PC-3 (cell line): ENCODE results near the gene DOLK. TPM values are rescaled to one million over a fixed set of nuclear protein-coding genes. Genes with fewer than 3 reads are reported as not detected.

Experiments
- ATAC-seq: fragments of 200-7000 bp; cut with Tn5 transposase; 2 replicates; pipeline ENCODE4 v1.9.1; 2020; ENCODE audit warnings: mild to moderate bottlenecking, moderate library complexity
- BruUV-seq: library from RNA; stranded (reverse); fragments of 400-500 nt; replicated peaks from 2 replicates; lab custom pipeline; 2021; lab: Mats Ljungman, UMichigan
- CTCF ChIA-PET: fragments of 300-600 bp; sonication (Branson Sonifier 250); formaldehyde crosslinking; loops from one replicate; lab custom pipeline; 2022; ENCODE audit warnings: antibody characterized with exemption; lab: Charles Lee
- POLR2A ChIA-PET: fragments of 300-600 bp; sonication (Branson Sonifier 250); formaldehyde crosslinking; loops from one replicate; lab custom pipeline; 2022; ENCODE audit warnings: antibody characterized with exemption; ENCODE audit not compliant: unreplicated experiment; lab: Charles Lee
- DNase-seq: peaks from one replicate; pipeline ENCODE4 v3.0.0-alpha.2; 2015
- H2AFZ ChIP-seq: fragments of 300-600 bp; sonication (generic); 2 replicates; pipeline ENCODE4 v1.6.0; 2016; ENCODE audit warnings: antibody characterized with exemption, low read length
- H3F3A ChIP-seq: fragments of 300-600 bp; sonication (generic); one replicate; pipeline ENCODE4 v1.6.0; 2017; ENCODE audit warnings: antibody characterized with exemption, low read length, control low read depth, mild to moderate bottlenecking; ENCODE audit not compliant: unreplicated experiment
- H3K27ac ChIP-seq: fragments of 300-600 bp; sonication (generic); 2 replicates; pipeline ENCODE4 v1.5.1; 2016; ENCODE audit warnings: mild to moderate bottlenecking, low read length
- H3K27me3 ChIP-seq: fragments of 300-600 bp; sonication (generic); 2 replicates; pipeline ENCODE4 v1.6.1; 2016; ENCODE audit warnings: low read length, mixed read lengths
- H3K36me3 ChIP-seq: fragments of 300-600 bp; sonication (generic); 2 replicates; pipeline ENCODE4 v1.6.1; 2016; ENCODE audit warnings: low read depth, mixed run types, low read length, mixed read lengths
- H3K4me1 ChIP-seq: fragments of 300-600 bp; sonication (generic); 2 replicates; pipeline ENCODE4 v1.5.1; 2016; ENCODE audit warnings: low read length; ENCODE audit not compliant: insufficient read depth
- H3K4me2 ChIP-seq: fragments of 300-600 bp; sonication (generic); 2 replicates; pipeline ENCODE4 v1.6.0; 2016; ENCODE audit warnings: low read length
- H3K4me3 ChIP-seq: fragments of 300-600 bp; sonication (generic); 2 replicates; pipeline ENCODE4 v1.5.1; 2016; ENCODE audit warnings: mild to moderate bottlenecking, low read length, mixed read lengths
- H3K79me2 ChIP-seq: fragments of 300-600 bp; sonication (generic); 2 replicates; pipeline ENCODE4 v1.6.1; 2017; ENCODE audit warnings: low read length, mixed read lengths
- H3K9ac ChIP-seq: fragments of 300-600 bp; sonication (generic); 2 replicates; pipeline ENCODE4 v1.6.0; 2016; ENCODE audit warnings: mild to moderate bottlenecking, low read length
- H3K9me2 ChIP-seq: fragments of 300-600 bp; sonication (generic); replicated peaks from 2 replicates; pipeline ENCODE4 v1.6.1; 2016; ENCODE audit warnings: mixed run types, low read length, mixed read lengths
- H3K9me3 ChIP-seq: fragments of 300-600 bp; sonication (generic); 2 replicates; pipeline ENCODE4 v1.6.1; 2016; ENCODE audit warnings: low read length, mixed read lengths
- H4K20me1 ChIP-seq: fragments of 300-600 bp; sonication (generic); 2 replicates; pipeline ENCODE4 v1.6.1; 2016; ENCODE audit warnings: low read length, mixed read lengths
- EZH2 ChIP-seq: fragments of 300-600 bp; sonication (generic); IDR thresholded peaks from one replicate; pipeline ENCODE4 v1.6.1; 2017; ENCODE audit warnings: antibody characterized with exemption, mild to moderate bottlenecking, low read length; ENCODE audit not compliant: unreplicated experiment
- EZH2phosphoT487 ChIP-seq: fragments of 300-600 bp; sonication (generic); IDR thresholded peaks from 2 replicates; pipeline ENCODE4 v1.6.1; 2018; ENCODE audit warnings: mild to moderate bottlenecking, antibody characterized with exemption, low read length, borderline replicate concordance
- intact Hi-C: fragments of 100-400 bp; cut with micrococcal nuclease; formaldehyde crosslinking; loops from 2 replicates; pipeline ENCODE4 v1.9.0; 2023
- total RNA-seq: library from RNA; depleted of rRNA; stranded (reverse); fragments of >200 nt; gene quantifications from 2 replicates; pipeline ENCODE4 v1.2.3, GENCODE V29; 2014
- TF ChIP-seq, protein P1 (sequence below): fragments of 300-600 bp; sonication (generic); conservative IDR thresholded peaks from 2 replicates; pipeline ENCODE4 v1.5.1; 2017; ENCODE audit warnings: antibody characterized with exemption, low read depth, mild to moderate bottlenecking, low read length

Gene DOLK
- total RNA-seq, 1 experiment from 2014 or later: 17.9 TPM

DNA sequence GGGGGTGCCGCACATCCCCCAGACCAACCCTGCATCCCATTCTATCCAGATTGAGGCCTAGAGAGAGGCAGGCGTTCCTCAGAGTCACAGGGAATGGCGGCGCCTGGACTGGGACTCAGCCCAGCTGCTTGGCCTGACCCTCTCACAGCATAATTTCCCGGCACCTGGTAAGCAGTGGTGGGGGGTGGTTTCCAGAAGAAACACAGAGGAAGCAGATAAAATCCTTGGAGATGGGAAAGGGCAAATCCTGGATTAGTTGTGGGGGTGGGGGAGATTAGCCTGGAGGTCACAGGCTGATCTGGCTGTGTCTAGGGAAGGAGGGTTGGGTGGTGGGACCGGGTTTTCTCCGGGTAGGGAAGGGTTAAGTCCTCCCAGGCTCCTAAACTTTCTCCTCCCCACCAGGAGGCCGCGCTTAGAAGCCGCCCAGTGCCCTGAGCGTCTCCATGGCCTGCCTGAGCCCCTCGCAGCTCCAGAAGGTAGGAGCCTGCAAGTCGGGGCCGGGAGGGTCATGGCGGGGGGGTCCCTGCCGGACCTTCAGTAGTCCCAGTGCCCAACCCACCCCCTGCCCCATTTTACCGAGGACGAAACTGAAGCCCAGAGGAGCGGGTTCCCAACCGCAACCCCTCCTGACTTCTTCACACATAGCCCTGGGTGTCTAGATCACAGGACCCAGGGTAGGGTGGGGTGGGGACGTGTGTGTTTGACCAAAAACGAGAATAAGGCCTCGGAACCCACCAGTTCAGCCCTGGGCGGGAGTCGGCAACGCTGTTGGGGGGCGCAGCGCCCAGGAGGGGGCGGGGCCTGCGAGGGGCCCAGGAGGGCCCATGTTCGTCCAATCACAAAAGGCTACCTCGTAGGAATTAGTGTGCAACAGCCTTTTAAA lies 25.3 kb downstream of the DOLK start:
- no peaks in the 10 kb centered on the region for H3K9me3 ChIP-seq
- no peak overlapping the region for H3K9ac ChIP-seq
- intact Hi-C loops: no loop called here
- no peak overlapping the region for H3K4me3 ChIP-seq
- DNase-seq (no peak), ATAC-seq (no peak)
- peaks cover 15% of the 10 kb centered on the region for H3K36me3 ChIP-seq
- no peaks in the 10 kb centered on the region for H3F3A ChIP-seq
- H3K79me2 ChIP-seq: 0 out of 2 replicates have a peak, but pooled peaks cover 4% of the 10 kb centered on the region
- peaks cover 10% of the 10 kb centered on the region for H3K4me1 ChIP-seq
- POLR2A ChIA-PET: no interaction called here
- no peaks in the 10 kb centered on the region for H4K20me1 ChIP-seq
- no peaks in the 10 kb centered on the region for H3K27me3 ChIP-seq
- CTCF ChIA-PET: no interaction called here
- no peak overlapping the region for H3K4me2 ChIP-seq
- no peak overlapping the region for H3K27ac ChIP-seq
- TF ChIP-seq EZH2 (no peak), EZH2phosphoT487 (no peak)
- TF ChIP-seq, protein P1, sequence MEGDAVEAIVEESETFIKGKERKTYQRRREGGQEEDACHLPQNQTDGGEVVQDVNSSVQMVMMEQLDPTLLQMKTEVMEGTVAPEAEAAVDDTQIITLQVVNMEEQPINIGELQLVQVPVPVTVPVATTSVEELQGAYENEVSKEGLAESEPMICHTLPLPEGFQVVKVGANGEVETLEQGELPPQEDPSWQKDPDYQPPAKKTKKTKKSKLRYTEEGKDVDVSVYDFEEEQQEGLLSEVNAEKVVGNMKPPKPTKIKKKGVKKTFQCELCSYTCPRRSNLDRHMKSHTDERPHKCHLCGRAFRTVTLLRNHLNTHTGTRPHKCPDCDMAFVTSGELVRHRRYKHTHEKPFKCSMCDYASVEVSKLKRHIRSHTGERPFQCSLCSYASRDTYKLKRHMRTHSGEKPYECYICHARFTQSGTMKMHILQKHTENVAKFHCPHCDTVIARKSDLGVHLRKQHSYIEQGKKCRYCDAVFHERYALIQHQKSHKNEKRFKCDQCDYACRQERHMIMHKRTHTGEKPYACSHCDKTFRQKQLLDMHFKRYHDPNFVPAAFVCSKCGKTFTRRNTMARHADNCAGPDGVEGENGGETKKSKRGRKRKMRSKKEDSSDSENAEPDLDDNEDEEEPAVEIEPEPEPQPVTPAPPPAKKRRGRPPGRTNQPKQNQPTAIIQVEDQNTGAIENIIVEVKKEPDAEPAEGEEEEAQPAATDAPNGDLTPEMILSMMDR: no peak
- H2AFZ ChIP-seq: no peak overlapping the region
- no TSS peak for BruUV-seq
- no peaks in the 10 kb centered on the region for H3K9me2 ChIP-seq

DNA sequence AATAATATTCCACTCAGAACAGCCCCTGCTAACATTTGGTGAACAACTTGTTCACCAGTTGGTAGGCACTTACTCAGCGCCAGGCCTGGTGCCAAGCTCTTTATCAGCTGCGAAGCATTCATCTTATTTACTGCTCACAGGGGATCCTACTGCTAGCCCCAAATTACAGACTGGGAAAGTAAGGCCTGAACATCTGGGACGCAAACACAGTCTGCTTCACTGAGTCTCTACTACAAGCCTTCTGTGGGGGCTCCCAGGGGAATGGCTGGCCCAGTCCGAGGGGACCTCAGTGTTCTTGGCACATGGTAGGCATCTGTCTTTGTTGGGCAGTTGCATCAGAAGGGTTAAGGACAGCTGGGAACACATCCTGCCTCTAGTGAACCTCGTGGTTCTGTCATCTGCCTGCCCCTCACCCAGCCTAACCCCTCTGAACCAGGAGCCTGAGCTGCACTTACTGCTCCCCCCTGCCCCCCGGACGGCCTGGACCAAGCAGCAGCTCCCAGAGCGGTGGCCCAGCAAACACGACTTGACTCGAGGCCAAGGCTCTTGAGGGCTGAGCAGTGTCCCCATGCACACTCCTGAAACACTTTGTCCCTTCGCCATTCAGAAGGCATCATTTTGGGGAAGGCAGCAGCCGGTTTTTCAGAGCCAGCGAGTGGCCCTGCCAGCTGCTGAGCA lies 26.9 kb downstream of the DOLK start, which contains the start of gene PHYHD1:
Gene PHYHD1 (plus strand): TSS at position 602 of the 678 bp plus-strand sequence. CDS start 1,342 bp downstream, outside the sequence.
- ATAC-seq (peak; percentile 41; the same call in 1 of the 2 replicates), DNase-seq (peak; percentile 70)
- H3K4me2 ChIP-seq: no peak within 1 kb of the TSS
- no peak within 1 kb of the TSS for H3K4me3 ChIP-seq
- H3K36me3 ChIP-seq: peaks cover 19% of the 10 kb centered on the region
- H4K20me1 ChIP-seq: no peaks in the 10 kb centered on the region
- ChIA-PET CTCF (no interaction called here), POLR2A (no interaction called here)
- H3K9ac ChIP-seq: no peak within 1 kb of the TSS
- no peak for TF ChIP-seq EZH2
- TF ChIP-seq EZH2phosphoT487: no peak
- TF ChIP-seq, protein P1: no peak
- no peak within 1 kb of the TSS for H2AFZ ChIP-seq
- H3K27me3 ChIP-seq: no peaks in the 10 kb centered on the region
- H3K9me3 ChIP-seq: no peaks in the 10 kb centered on the region
- H3F3A ChIP-seq: no peaks in the 10 kb centered on the region
- intact Hi-C loops: no loop called here
- no TSS peak for BruUV-seq
- H3K9me2 ChIP-seq: no peaks in the 10 kb centered on the region
- H3K27ac ChIP-seq: no peak within 1 kb of the TSS
- H3K79me2 ChIP-seq: peaks cover 11% of the 10 kb centered on the region; the same call in 1 of the 2 replicates
- H3K4me1 ChIP-seq: peaks cover 25% of the 10 kb centered on the region
